K562 (cell line): ENCODE results near the gene SCAP. TPM values are rescaled to one million over a fixed set of nuclear protein-coding genes. Genes with fewer than 3 reads are reported as not detected.

ENCODE experiments used
- ASH1L ChIP-seq: fragments of 450-650 bp; IDR thresholded peaks from 2 replicates; pipeline ENCODE4 v1.6.1; 2018; ENCODE audit warnings: borderline replicate concordance, mild to moderate bottlenecking, low read depth; ENCODE audit not compliant: partially characterized antibody
- C11orf30 ChIP-seq: fragments of 450-650 bp; IDR thresholded peaks from 2 replicates; pipeline ENCODE4 v1.6.1; 2016; ENCODE audit warnings: low read depth, mild to moderate bottlenecking
- CHCHD3 ChIP-seq: fragments of 250-450 bp; sonication (Bioruptor Pico); IDR thresholded peaks from 2 replicates; pipeline ENCODE4 v2.1.2; 2022; ENCODE audit warnings: mild to moderate bottlenecking
- MEIS2 ChIP-seq: fragments of 450-650 bp; IDR thresholded peaks from 2 replicates; pipeline ENCODE4 v1.6.1; 2014; ENCODE audit warnings: mild to moderate bottlenecking; ENCODE audit not compliant: partially characterized antibody
- NFE2L1 ChIP-seq: fragments of 450-650 bp; IDR thresholded peaks from 2 replicates; pipeline ENCODE4 v1.6.1; 2016; ENCODE audit warnings: missing genetic modification characterization, low read depth, mild to moderate bottlenecking, missing compliant biosample characterization, moderate library complexity, borderline replicate concordance
- POLR2AphosphoS2 ChIP-seq: IDR thresholded peaks from 2 replicates; pipeline ENCODE4 v1.6.1; 2012; ENCODE audit warnings: low read length, improper control_type of control experiment
- PTBP1 ChIP-seq: fragments of 200-400 bp; formaldehyde crosslinking; IDR thresholded peaks from 2 replicates; pipeline ENCODE4 v1.6.1; 2017; ENCODE audit warnings: low read depth, low read length
- RCOR1 ChIP-seq, 2 experiments: IDR thresholded peaks; 2 replicates each; pipeline ENCODE4 v1.6.1; 2012; ENCODE audit warnings: low read depth in 2 of 2, low read length in 2 of 2, borderline replicate concordance in 1 of 2, improper control_type of control experiment in 1 of 2
- TEAD1 ChIP-seq, 2 experiments: fragments of 450-650 bp in 1 of 2; sonication (generic) in 1 of 2; formaldehyde crosslinking; IDR thresholded peaks; 2 replicates each; pipeline versions ENCODE4 v1.4.0 to v1.8.0; 2020 to 2022; ENCODE audit warnings: mild to moderate bottlenecking in 2 of 2, missing genetic modification reagents in 1 of 2
- ZBTB7A ChIP-seq: IDR thresholded peaks from 2 replicates; pipeline ENCODE4 v1.6.1; 2011; ENCODE audit warnings: low read depth, mild to moderate bottlenecking, low read length, moderate library complexity, borderline replicate concordance; ENCODE audit not compliant: control insufficient read depth
- ZNF507 ChIP-seq: conservative IDR thresholded peaks from 2 replicates; pipeline ENCODE4 v1.6.1; 2017; ENCODE audit warnings: missing genetic modification characterization, missing compliant biosample characterization
- polyA plus RNA-seq, 8 experiments: library from polyadenylated mRNA; depleted of rRNA in 4 of 8; stranded (reverse) in 5 of 8; unstranded in 3 of 8; fragments of >200 nt; fragmentation: Nextera tagmentation in 2 of 8; fragmentation: Illumina TruSeq in 1 of 8; extraction: Ambion mirVana in 2 of 8; extraction: Trizol in 1 of 8; gene quantifications; 2 replicates each; pipeline versions ENCODE4 v1.2.1 to v1.2.3, GENCODE V29; 2011 to 2014; ENCODE audit warnings: inconsistent platforms in 1 of 8, missing spikeins in 1 of 8
- total RNA-seq, 7 experiments: library from RNA; depleted of rRNA in 6 of 7; stranded (reverse); fragments of >200 nt in 6 of 7; fragmentation: Illumina TruSeq in 2 of 7; extraction: Trizol in 2 of 7; gene quantifications; 2 replicates each; pipeline versions ENCODE4 v1.2.1 to v1.2.3, GENCODE V29; 2011 to 2021; ENCODE audit warnings: low replicate concordance in 1 of 7
- TF ChIP-seq, protein P1 (sequence below): fragments of 450-650 bp; IDR thresholded peaks from 2 replicates; pipeline ENCODE4 v1.7.0; 2016; ENCODE audit warnings: borderline replicate concordance
- TF ChIP-seq, protein P2 (sequence below), 3 experiments: IDR thresholded peaks in 2 of 3; conservative IDR thresholded peaks in 1 of 3; 2 replicates each; pipeline ENCODE4 v1.5.1; 2011 to 2012; ENCODE audit warnings: low read length in 3 of 3, mild to moderate bottlenecking in 3 of 3, control low read depth in 2 of 3, improper control_type of control experiment in 1 of 3, inconsistent platforms in 1 of 3, low read depth in 1 of 3, mixed read lengths in 1 of 3, moderate library complexity in 1 of 3; ENCODE audit not compliant: insufficient read depth in 2 of 3
- TF ChIP-seq, protein P3 (sequence below): sonication (generic); formaldehyde crosslinking; IDR thresholded peaks from 2 replicates; pipeline ENCODE4 v1.8.0; 2022; ENCODE audit warnings: mild to moderate bottlenecking, missing genetic modification reagents
- TF ChIP-seq, protein P4 (sequence below): fragments of 200-800 bp; sonication (Bioruptor generic); IDR thresholded peaks from 2 replicates; pipeline ENCODE4 v1.6.1; 2017; ENCODE audit warnings: missing genetic modification characterization, missing compliant biosample characterization
- TF ChIP-seq, protein P5 (sequence below): sonication (generic); formaldehyde crosslinking; IDR thresholded peaks from 2 replicates; pipeline ENCODE4 v1.8.0; 2023; ENCODE audit warnings: mild to moderate bottlenecking, missing genetic modification reagents

Gene SCAP
- total and polyA plus RNA-seq, 9 of the 15 experiments (the other 6 are each of a cell fraction or from before 2014, with no cell fraction given): 2.6 to 104 (median 37.8) TPM

DNA sequence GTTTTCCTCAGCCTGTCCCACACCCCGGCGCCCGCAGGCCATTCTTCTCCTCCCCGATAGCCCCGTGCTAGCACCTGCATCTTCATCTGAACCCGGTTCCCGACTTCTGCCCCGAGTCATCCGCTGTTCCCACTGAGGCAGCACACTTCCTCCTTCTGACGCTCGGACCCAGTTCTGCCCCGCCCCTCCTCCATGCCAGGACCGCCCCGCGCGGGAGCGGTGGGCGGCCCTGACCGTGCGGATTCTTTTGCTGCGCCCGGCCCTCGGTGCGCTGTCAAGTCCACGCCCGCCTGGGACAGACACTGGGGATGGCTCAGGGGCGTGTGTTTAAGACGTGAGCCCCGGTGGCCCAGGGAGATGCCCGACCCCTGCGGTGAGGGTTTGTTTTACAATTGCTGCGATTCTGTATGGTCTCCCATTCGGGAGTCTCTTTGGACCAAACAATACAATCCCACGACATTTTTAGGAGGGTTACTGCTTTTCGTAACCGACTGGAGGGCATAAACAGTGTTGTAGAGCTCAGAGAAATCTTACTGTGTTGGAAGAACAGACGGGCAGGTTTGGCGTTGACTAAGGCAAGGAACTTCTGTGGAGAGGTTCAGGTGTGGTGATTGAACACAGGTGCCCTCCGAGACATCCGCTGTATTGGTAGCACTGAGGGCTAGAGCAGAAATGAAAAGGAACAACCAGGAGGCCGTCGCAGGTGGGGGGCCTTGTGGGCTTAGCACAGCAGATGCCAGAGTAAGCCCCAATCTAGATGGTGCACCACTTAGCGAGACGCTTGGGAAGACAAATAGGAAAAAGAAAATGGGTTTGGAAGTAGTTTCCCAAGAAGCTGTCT lies 94.2 kb downstream of the SCAP start (continued):
- TF ChIP-seq CHCHD3 (CRISPR knock-in tag) (no peak), MEIS2 (peak; percentile 2), PTBP1 (no peak), C11orf30 (no peak; the same call in 1 of the 2 replicates), ASH1L (peak; percentile 60), RCOR1 (IDR thresholded peaks at IDR 0.05; ENCODE audit: borderline replicate concordance in 1 of 2, low read depth in 2 of 2, low read length in 2 of 2) (0 out of 4 replicates have a peak, but pooled peaks of 1 of the 2 experiments have one; percentile 3), POLR2AphosphoS2 (no peak), TEAD1 (CRISPR knock-in tag; IDR thresholded peaks at IDR 0.05) (no peak), NFE2L1 (tag) (no peak), ZBTB7A (peak; percentile 53; the same call in 1 of the 2 replicates), ZNF507 (tag) (no peak)
- TF ChIP-seq, protein P1, sequence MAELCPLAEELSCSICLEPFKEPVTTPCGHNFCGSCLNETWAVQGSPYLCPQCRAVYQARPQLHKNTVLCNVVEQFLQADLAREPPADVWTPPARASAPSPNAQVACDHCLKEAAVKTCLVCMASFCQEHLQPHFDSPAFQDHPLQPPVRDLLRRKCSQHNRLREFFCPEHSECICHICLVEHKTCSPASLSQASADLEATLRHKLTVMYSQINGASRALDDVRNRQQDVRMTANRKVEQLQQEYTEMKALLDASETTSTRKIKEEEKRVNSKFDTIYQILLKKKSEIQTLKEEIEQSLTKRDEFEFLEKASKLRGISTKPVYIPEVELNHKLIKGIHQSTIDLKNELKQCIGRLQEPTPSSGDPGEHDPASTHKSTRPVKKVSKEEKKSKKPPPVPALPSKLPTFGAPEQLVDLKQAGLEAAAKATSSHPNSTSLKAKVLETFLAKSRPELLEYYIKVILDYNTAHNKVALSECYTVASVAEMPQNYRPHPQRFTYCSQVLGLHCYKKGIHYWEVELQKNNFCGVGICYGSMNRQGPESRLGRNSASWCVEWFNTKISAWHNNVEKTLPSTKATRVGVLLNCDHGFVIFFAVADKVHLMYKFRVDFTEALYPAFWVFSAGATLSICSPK: peak; percentile 3; the same call in 1 of the 2 replicates
- TF ChIP-seq, protein P2, sequence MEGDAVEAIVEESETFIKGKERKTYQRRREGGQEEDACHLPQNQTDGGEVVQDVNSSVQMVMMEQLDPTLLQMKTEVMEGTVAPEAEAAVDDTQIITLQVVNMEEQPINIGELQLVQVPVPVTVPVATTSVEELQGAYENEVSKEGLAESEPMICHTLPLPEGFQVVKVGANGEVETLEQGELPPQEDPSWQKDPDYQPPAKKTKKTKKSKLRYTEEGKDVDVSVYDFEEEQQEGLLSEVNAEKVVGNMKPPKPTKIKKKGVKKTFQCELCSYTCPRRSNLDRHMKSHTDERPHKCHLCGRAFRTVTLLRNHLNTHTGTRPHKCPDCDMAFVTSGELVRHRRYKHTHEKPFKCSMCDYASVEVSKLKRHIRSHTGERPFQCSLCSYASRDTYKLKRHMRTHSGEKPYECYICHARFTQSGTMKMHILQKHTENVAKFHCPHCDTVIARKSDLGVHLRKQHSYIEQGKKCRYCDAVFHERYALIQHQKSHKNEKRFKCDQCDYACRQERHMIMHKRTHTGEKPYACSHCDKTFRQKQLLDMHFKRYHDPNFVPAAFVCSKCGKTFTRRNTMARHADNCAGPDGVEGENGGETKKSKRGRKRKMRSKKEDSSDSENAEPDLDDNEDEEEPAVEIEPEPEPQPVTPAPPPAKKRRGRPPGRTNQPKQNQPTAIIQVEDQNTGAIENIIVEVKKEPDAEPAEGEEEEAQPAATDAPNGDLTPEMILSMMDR (IDR thresholded peaks at IDR 0.05 in 2 of 3, conservative IDR thresholded peaks at IDR 0.05 in 1 of 3; ENCODE audit: insufficient read depth in 2 of 3, low read depth in 1 of 3, low read length in 3 of 3): peak in 1 of 3 experiments; percentile 9; a peak in 1 of 6 replicates
- TF ChIP-seq, protein P3, sequence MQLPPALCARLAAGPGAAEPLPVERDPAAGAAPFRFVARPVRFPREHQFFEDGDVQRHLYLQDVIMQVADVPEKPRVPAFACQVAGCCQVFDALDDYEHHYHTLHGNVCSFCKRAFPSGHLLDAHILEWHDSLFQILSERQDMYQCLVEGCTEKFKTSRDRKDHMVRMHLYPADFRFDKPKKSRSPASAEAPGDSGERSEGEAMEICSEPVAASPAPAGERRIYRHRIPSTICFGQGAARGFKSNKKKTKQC (CRISPR knock-in tag): 0 out of 2 replicates have a peak, but pooled peaks have one; percentile 73
- TF ChIP-seq, protein P4, sequence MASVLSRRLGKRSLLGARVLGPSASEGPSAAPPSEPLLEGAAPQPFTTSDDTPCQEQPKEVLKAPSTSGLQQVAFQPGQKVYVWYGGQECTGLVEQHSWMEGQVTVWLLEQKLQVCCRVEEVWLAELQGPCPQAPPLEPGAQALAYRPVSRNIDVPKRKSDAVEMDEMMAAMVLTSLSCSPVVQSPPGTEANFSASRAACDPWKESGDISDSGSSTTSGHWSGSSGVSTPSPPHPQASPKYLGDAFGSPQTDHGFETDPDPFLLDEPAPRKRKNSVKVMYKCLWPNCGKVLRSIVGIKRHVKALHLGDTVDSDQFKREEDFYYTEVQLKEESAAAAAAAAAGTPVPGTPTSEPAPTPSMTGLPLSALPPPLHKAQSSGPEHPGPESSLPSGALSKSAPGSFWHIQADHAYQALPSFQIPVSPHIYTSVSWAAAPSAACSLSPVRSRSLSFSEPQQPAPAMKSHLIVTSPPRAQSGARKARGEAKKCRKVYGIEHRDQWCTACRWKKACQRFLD: no peak
- TF ChIP-seq, protein P5, sequence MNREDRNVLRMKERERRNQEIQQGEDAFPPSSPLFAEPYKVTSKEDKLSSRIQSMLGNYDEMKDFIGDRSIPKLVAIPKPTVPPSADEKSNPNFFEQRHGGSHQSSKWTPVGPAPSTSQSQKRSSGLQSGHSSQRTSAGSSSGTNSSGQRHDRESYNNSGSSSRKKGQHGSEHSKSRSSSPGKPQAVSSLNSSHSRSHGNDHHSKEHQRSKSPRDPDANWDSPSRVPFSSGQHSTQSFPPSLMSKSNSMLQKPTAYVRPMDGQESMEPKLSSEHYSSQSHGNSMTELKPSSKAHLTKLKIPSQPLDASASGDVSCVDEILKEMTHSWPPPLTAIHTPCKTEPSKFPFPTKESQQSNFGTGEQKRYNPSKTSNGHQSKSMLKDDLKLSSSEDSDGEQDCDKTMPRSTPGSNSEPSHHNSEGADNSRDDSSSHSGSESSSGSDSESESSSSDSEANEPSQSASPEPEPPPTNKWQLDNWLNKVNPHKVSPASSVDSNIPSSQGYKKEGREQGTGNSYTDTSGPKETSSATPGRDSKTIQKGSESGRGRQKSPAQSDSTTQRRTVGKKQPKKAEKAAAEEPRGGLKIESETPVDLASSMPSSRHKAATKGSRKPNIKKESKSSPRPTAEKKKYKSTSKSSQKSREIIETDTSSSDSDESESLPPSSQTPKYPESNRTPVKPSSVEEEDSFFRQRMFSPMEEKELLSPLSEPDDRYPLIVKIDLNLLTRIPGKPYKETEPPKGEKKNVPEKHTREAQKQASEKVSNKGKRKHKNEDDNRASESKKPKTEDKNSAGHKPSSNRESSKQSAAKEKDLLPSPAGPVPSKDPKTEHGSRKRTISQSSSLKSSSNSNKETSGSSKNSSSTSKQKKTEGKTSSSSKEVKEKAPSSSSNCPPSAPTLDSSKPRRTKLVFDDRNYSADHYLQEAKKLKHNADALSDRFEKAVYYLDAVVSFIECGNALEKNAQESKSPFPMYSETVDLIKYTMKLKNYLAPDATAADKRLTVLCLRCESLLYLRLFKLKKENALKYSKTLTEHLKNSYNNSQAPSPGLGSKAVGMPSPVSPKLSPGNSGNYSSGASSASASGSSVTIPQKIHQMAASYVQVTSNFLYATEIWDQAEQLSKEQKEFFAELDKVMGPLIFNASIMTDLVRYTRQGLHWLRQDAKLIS (CRISPR knock-in tag): no peak; the same call in 1 of the 2 replicates
